ENCODE results near the gene ADGRV1.

GRCh38 chr5:90746119-90746518, 187.5 kb downstream of the ADGRV1 start:
- TF ChIP-seq POLR2A (IDR thresholded peaks at IDR 0.05; ENCODE audit: extremely low read depth, insufficient read length) (no peak), CTCF (IDR thresholded peaks at IDR 0.05; ENCODE audit: low read depth, low read length) (no peak), MAX (IDR thresholded peaks at IDR 0.05; ENCODE audit: low read depth, low read length) (no peak), MYC (IDR thresholded peaks at IDR 0.05; ENCODE audit: low read depth, low read length) (no peak)

Measured in NB4 (cell line).